Muscle layer of colon (tissue), 2 donors: Measurements from ENCODE around the gene MGLL.

Experiments
- H3K27ac ChIP-seq: one replicate; pipeline ENCODE4 v1.7.0; 2013; ENCODE audit warnings: low read depth, mild to moderate bottlenecking, low read length, moderate library complexity
- H3K27me3 ChIP-seq, 2 donors: one replicate each; pipeline ENCODE4 v1.7.0; 2013; ENCODE audit warnings: low read length in 2 of 2, mild to moderate bottlenecking in 2 of 2; ENCODE audit not compliant: insufficient read depth in 2 of 2, control insufficient read depth in 1 of 2
- H3K36me3 ChIP-seq: one replicate; pipeline ENCODE4 v1.7.0; 2013; ENCODE audit warnings: mild to moderate bottlenecking, low read length; ENCODE audit not compliant: insufficient read depth
- H3K4me1 ChIP-seq: one replicate; pipeline ENCODE4 v1.7.0; 2013; ENCODE audit warnings: mild to moderate bottlenecking, low read length; ENCODE audit not compliant: insufficient read depth
- H3K4me3 ChIP-seq, 2 donors: one replicate each; pipeline ENCODE4 v1.7.0; 2013; ENCODE audit warnings: low read length in 2 of 2, low read depth in 1 of 2, mild to moderate bottlenecking in 1 of 2, moderate library complexity in 1 of 2
- H3K9ac ChIP-seq: one replicate; pipeline ENCODE4 v1.7.0; 2013; ENCODE audit warnings: low read length
- H3K9me3 ChIP-seq: one replicate; pipeline ENCODE4 v1.7.0; 2013; ENCODE audit warnings: mild to moderate bottlenecking, low read length
- donor health status: abdominal sarcoma.
- donor health status: Adenocarcinoma of cecum.

Gene MGLL

GRCh38 chr3:127741690-127742089 lies 80.6 kb downstream of the MGLL start:
- peaks cover 15% of the 10 kb centered on the region for H3K4me1 ChIP-seq

GRCh38 chr3:127741246-127741645 lies 81.1 kb downstream of the MGLL start:
- no peak overlapping the region for H3K4me3 ChIP-seq
- no peak overlapping the region for H3K27ac ChIP-seq
- no peak overlapping the region for H3K9ac ChIP-seq
- peaks cover 17% of the 10 kb centered on the region for H3K4me1 ChIP-seq
- H3K27me3 ChIP-seq: no peaks in the 10 kb centered on the region
- no peaks in the 10 kb centered on the region for H3K9me3 ChIP-seq
- no peaks in the 10 kb centered on the region for H3K36me3 ChIP-seq

More at GRCh38 chr3:127741690-127742089, 80.6 kb downstream of the MGLL start:
- no peaks in the 10 kb centered on the region for H3K9me3 ChIP-seq
- no peak overlapping the region for H3K9ac ChIP-seq
- H3K36me3 ChIP-seq: no peaks in the 10 kb centered on the region
- no peak overlapping the region for H3K4me3 ChIP-seq
- H3K27me3 ChIP-seq: no peaks in the 10 kb centered on the region
- no peak overlapping the region for H3K27ac ChIP-seq

GRCh38 chr3:127740136-127740915 lies 82.0 kb downstream of the MGLL start:
- H3K27me3 ChIP-seq: no peaks in the 10 kb centered on the region
- H3K36me3 ChIP-seq: no peaks in the 10 kb centered on the region
- H3K4me3 ChIP-seq: no peak overlapping the region
- no peak overlapping the region for H3K27ac ChIP-seq
- no peaks in the 10 kb centered on the region for H3K9me3 ChIP-seq
- H3K9ac ChIP-seq: no peak overlapping the region
- H3K4me1 ChIP-seq: peaks cover 26% of the 10 kb centered on the region

GRCh38 chr3:127739347-127740135 lies 82.8 kb downstream of the MGLL start:
- Histone ChIP-seq H3K9ac (no peak overlapping the region), H3K27ac (no peak overlapping the region)

DNA sequence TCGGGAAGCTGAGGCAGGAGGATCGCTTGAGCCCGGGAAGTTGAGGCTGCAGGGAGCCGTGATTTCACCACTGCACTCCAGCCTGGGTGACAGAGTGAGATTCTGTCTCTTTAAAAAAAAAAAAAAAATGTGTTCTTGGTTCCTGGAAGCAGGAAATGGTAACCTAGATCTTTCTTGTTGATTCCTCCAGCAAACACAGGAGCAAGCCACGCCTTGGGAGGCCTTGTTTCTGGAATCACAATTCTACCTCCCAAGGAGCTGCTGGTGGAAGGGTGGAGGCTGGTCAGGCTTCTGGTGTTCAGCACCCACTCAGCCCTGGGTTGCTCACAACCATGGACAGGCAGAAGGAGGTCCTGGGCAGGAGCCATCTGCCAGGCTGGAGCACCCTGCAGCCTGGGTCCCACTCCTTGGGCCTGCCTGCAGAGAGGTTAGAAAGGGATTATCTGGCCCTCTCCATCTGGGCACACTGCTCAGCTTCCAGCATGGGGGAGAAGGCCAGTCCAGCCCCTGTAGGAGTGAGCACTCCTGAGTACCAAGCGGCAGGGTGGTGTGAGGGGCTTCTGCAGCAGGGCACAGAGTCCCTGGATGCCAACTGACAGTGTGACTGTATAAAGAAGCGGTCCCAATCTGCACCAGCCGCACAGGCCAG lies 84.0 kb downstream of the MGLL start:
- H3K4me3 ChIP-seq: no peak overlapping the region
- H3K27ac ChIP-seq: no peak overlapping the region
- H3K9ac ChIP-seq: no peak overlapping the region
- peaks cover 35% of the 10 kb centered on the region for H3K4me1 ChIP-seq
- H3K36me3 ChIP-seq: no peaks in the 10 kb centered on the region
- H3K9me3 ChIP-seq: no peaks in the 10 kb centered on the region
- no peaks in the 10 kb centered on the region for H3K27me3 ChIP-seq

More at GRCh38 chr3:127739347-127740135, 82.8 kb downstream of the MGLL start:
- H3K36me3 ChIP-seq: no peaks in the 10 kb centered on the region
- peaks cover 34% of the 10 kb centered on the region for H3K4me1 ChIP-seq
- no peak overlapping the region for H3K4me3 ChIP-seq
- no peaks in the 10 kb centered on the region for H3K27me3 ChIP-seq
- no peaks in the 10 kb centered on the region for H3K9me3 ChIP-seq

DNA sequence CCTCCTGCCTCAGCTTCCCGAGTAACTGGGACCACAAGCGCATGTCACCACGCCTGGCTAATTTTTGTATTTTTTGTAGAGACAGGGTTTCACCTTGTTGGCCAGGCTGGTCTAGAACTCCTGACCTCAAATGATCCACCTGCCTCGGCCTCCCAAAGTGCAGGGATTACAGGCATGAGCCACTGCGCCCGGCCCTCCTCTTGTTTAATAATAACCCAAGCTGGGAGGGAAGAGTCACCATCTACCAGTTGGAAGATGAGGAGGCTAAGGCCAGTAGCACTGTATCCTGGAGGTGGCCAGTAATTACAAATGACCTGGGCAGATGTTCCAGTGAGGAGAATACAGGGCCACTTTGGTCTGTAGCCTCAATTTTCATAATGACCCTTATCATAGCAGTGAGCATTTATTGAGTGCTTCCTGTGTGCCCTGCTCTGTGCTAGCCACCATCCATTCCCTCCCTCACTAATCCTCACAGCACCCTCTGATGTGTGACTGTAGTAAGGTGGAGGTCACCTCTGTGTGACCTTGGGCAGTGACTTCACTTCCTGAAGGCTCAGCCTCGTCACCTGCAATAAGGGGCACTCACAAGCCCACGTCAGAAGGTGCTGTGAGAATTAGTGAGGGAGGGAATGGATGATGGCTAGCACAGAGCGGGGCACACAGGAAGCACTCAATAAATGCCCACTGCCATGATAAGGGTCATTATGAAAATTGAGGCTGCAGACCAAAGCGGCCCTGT lies 85.3 kb downstream of the MGLL start:
- peaks cover 35% of the 10 kb centered on the region for H3K4me1 ChIP-seq
- no peak overlapping the region for H3K27ac ChIP-seq
- H3K9ac ChIP-seq: no peak overlapping the region

GRCh38 chr3:127735767-127736693 lies 86.3 kb downstream of the MGLL start:
- Histone ChIP-seq H3K27ac (no peak overlapping the region), H3K4me3 (peak overlapping the region in 1 of 2 donors; percentile 16), H3K9ac (no peak overlapping the region)

More for the DNA sequence above, 85.3 kb downstream of the MGLL start:
- no peaks in the 10 kb centered on the region for H3K36me3 ChIP-seq
- no peaks in the 10 kb centered on the region for H3K9me3 ChIP-seq
- no peaks in the 10 kb centered on the region for H3K27me3 ChIP-seq
- no peak overlapping the region for H3K4me3 ChIP-seq

DNA sequence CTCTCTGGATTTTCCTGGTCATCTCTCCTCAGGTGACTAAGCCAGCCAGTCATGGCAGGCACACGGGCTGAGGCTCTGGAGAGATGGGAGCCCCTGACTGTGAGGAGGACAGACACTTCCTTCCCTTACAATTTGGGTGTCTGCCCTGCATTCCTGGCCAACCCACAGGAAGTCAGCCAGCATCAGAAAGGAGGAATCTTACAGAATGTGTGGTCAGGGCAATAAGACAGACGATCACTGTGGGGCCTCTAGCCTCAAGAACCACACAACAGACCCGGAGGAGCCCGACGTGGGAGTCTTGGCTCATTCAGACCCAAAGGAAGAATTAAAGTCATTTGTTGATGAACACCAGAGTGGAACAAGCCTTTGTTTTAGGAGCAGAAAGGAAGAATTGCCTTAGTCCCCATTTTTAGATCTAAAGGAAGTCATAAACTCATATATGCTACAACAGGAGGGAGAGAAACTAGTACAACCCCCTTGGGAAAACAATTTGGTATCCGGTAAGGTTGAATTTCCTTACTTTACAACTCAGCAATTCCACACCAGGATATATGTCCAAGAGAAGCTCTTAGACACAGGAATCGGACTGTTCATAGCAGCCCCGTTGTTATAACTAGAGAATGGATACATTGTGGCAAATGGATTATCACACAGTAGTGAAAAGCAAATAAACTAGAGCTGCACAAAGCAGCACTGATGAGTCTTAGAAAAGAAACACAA lies 87.4 kb downstream of the MGLL start:
- Histone ChIP-seq H3K9ac (no peak overlapping the region), H3K4me1 (peaks cover 38% of the 10 kb centered on the region), H3K27me3 (no peaks in the 10 kb centered on the region), H3K9me3 (no peaks in the 10 kb centered on the region), H3K4me3 (no peak overlapping the region), H3K27ac (no peak overlapping the region), H3K36me3 (no peaks in the 10 kb centered on the region)

More at GRCh38 chr3:127735767-127736693, 86.3 kb downstream of the MGLL start:
- Histone ChIP-seq H3K27me3 (no peaks in the 10 kb centered on the region), H3K9me3 (no peaks in the 10 kb centered on the region), H3K36me3 (no peaks in the 10 kb centered on the region), H3K4me1 (peaks cover 35% of the 10 kb centered on the region)

DNA sequence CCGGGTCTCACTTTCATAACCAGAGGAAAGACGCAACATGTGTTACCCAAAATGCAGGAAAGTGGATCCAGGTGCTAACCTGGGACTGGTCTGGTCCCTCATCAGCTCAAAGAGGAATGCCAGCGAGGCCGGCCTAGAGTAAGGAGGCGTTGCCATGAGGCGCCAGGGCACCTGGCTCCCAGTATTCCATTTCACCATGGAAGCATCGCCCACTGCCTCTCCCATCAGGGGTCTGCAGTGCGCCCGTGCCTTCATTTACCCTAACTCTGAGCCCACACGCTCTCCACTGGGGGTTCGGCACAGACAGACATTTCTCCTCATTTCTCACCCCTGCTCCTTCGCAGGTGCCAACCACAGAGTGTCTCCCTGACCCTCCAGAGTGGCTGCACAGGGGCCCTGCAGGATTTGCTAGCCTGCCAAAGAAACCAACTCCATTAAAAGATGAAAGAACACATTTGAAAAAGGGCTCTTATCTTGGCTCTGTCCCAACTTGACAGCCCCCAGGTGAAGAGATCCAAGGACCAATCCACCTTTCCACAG lies 88.1 kb downstream of the MGLL start:
- no peaks in the 10 kb centered on the region for H3K27me3 ChIP-seq
- H3K9me3 ChIP-seq: no peaks in the 10 kb centered on the region
- H3K27ac ChIP-seq: no peak overlapping the region
- H3K4me3 ChIP-seq: no peak overlapping the region
- no peak overlapping the region for H3K9ac ChIP-seq
- H3K4me1 ChIP-seq: peaks cover 39% of the 10 kb centered on the region
- no peaks in the 10 kb centered on the region for H3K36me3 ChIP-seq
